ENCODE results near the gene NR2F2.

Gene NR2F2

DNA sequence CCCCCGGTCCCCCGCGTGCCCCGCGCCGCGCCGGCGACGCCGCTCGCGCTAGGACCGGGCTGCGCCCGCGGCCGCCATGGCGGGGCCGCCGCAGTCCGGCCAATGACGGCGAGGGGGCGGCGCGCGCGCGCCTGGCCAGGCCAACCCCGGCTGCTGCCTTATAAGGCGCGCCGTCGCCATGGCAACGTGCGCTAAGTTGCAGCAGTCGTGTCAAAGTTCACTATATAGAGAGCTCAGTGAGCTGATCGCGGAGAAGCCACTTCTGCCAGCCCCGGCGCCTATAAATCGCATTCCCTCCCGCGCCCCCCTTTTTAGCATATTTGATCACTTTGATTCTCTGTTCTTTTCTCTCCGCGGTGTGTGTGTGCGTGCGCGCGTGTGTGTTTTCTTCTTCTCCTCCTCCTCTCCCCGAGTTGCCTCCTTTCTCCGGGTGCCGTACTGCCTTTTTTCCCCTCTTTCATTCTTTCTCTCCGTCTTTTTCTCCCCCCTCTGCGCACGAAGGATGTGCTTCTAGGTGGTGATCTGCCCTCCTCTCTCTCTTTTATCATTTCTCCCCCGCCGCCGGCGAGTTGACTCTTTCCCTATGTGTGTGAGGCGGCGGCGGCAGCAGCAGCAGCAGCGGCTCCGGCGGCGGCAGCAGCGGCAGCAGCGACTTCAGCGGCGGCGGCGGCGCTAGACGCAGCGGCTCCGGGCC lies at the start of gene NR2F2:
TSS of gene NR2F2 (plus strand) at position 251 of the 694 bp plus-strand sequence. CDS start 1,406 bp downstream, outside the sequence.
- peak; percentile 90 for DNase-seq

DNA sequence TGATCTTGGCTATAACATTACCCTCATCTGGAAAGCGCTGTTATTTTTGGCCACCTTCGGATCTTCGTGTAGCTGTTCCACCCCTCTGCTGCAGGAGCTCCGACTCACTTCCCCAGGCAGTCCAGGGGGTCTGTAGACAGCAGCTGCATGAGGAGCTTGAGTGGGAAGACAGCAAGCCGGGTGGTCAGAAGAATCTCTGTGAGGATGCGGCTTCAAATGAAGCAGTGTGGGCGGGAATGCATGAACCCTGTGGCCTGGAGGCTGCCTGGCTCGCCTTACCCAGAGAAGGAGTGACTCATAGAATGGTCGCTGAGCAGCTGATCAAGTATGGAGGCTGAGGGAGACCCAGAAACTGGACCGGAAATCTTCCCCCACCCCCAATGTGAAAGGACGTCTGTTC lies 45.2 kb upstream of the NR2F2 start:
- DNase-seq, result no peak

DNA sequence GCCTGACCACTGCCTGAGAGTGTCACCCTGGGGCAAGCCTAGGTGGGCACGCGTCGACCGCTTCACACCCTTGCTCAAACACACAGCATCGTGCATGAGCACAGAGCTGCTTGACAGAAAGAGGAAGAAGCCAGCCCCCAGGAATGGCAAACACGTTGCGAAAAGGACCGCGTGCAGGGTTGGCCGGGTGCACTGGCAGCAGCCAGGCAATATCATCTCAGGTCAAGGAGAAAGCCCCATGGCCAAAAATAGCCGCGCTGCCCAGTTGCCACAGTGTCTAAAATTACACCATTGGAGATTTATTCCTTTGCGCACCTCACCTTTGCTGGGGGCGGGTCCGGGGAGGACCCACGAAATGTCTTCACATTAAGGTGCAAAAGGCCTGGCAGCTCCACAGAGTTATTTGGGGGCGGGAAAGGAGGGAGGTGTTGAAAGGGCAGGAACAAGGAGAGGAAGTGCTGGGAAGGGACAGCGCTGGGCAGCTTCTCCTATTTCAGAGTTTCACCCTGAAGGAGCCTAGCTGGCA lies 44.7 kb upstream of the NR2F2 start:
- no peak for DNase-seq

DNA sequence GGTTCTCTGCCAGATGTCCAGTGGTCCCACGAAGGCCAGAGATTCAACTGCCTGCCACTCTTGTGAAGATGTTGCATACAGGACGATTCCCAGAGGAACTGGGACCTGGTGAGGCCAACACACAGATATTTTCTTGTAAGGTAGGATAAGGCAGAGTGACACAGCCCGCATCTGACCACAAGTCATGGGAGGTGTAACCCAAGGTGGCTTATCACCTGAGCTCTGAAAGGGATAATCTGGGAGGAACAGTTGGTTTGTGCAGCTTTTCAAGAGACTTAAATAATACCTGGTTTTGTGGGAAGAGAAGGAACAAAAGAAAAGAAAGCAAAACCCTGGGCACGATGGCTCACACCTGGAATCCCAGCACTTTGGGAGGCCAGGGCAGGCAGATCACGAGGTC lies 39.8 kb upstream of the NR2F2 start:
- no peak for DNase-seq

DNA sequence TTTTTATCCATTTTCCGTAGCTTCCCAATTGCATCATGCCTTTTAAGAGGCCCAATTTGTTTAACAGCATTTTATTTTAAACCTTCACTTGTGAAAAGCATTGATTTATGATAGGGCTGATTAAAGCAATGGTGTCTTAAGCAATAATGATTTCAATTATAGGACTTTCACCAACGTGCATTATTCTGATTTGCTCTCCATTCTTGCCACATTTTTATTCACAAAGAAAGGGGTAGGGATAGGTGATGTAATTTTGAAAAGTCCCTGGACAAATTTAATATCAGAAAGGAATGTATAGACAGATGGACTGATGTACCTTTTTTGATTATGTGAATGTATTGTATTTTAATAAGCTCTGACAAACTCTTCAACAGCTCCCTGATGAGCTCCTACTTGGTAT lies 37.9 kb upstream of the NR2F2 start:
- no peak for DNase-seq

DNA sequence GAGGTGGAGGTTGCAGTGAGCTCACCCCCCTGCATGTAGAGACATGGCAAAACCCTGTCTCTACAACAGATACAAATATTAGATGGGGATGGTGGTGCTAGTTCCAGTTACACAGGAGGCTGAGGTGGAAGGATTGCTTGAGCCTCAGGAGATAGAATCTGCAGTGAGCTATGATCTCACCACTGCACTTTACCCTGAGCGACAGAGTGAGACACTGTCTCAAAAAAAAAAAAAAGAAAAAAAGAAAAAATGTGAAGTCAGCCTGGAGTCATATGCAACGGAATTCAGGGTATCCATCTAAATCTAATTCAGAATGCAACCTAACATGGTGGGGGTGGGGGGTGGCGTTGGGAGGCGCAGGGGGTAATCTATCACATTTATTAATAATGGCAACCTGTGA lies 37.1 kb upstream of the NR2F2 start:
- DNase-seq, result no peak

DNA sequence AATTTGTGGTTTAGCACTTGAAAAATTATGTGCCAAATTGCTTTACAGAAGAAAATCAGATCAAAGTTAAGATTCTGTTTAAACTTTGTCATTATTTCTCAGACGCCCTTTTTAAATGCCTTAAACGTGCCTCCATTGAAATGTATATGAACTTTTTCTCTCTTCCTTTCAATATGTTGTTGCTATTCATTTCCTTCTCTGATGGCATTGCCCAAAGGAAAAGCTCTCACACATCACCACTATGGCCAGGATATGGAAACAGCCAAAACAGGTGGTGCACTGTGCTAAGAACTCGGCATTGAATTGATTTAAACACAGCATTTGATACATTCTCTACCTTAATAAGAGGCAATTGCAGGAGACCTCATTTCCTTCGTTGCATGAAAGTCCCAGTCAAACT lies 35.7 kb upstream of the NR2F2 start:
- DNase-seq, result no peak

DNA sequence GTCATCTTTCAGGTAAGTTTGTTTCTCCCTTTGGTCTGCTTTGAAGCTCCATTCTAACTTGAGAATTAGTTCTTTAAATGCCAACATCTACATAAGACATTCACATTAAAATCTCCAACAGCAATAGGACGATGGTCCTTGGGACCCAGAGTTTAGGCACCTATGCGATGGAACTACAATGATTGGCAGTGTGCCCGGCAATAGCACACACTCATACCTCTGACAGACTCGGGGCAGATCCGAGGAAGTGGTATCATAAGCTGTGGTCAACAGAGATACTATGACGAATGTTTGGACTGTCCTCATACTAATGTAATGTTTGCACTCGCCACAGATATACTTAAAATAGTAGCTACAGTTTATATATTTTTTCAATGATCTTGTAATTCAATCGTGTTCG lies 34.2 kb upstream of the NR2F2 start:
- no peak for DNase-seq

DNA sequence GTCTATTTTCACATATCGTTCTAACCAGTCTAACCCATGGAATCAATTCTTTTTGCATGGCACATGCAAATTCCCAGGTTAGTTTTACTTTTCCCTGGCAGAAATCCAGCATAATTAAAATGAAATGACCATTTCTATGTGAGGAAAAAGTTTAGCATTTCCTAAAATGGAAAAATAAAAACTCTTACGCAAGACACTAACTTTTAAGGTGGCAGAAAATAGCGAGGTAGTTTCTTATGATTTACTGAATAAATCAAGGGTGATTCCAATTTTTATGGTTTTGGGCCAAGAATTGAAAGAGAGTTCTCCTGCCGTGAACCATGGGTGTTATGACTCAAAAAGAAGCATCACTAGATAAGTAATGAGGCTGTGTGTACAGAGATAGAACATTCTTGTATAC lies 32.7 kb upstream of the NR2F2 start:
- DNase-seq, result no peak

DNA sequence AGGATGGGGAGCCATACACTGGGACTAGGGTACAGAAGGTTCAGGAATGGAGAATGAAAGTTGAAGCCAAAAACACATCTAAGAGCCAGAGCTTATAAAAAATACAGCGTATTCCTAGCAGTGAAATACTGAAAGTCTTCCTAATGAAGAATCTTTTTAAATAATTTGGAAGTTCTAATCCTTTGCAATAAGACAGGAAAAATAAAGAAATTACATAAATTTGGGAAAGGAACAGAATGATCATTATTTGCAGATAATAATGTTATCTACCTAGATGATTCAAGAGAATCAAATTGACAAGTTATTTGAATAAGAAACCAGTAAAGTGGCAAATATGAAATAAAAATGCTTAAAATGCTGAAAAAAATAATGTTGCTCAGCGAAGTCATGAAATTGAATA lies 32.3 kb upstream of the NR2F2 start:
- no peak for DNase-seq

DNA sequence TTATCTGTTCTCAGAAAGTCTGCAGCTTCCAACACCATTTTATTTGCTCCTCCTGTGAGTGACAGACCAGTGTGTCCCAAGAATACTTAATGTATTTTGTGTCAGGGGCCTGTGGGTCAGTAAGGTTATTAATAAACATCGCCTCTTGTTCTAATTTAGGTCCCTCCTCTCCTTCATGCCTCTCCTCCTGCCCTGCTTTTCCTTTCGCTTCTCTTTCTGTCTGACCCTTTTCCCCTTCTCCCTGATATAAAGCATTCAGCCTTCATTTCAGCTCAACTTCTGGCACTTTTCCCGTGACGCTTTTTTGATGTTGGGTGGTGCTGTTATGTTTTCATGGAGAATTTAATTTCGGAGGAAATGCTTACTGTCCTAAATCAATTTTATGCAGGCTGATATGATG lies 29.7 kb upstream of the NR2F2 start:
- DNase-seq, result no peak

DNA sequence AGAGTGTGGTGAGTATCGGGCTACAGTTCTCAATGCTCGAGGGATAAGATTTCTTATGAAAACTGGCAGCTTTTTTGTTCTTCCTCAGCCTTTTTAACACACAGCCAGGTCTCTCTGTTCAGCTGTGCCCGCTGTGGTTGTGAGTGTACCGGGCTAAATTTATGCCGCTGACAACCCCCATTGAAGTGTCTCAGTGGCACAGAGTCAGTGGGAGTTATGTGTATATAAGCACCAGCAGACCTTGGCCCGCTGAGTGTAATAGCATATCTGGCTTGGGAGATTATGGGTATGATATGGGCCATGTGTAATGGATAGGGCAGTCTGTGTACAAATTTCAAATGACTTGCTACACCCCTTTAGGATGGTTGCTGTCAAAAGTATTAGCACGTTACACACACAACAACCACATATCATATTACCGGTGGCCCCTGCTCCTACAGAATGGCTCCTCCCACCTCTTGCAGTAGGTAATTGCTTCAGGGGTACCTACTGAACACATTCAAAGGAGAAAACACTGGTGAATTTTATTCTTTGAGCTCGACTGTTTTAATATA lies 26.9 kb upstream of the NR2F2 start:
- no peak for DNase-seq

DNA sequence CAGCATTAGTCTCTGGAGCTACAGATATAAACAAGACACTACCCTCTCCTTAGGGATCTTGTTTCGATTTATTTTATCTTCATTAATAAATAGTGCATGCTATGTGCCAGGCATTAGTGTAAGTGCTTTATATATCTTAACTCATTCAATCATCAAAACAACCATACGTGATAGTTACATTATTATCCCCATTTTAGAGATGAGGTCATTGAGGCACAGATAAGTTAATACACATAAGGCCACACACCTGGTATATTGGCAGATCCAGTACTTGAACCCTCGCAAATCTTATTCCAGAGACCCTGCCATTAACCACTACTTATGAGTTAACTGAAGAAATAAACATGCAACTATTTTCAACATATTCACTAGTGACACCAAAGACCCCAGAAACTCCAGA lies 25.7 kb upstream of the NR2F2 start:
- DNase-seq, result no peak

DNA sequence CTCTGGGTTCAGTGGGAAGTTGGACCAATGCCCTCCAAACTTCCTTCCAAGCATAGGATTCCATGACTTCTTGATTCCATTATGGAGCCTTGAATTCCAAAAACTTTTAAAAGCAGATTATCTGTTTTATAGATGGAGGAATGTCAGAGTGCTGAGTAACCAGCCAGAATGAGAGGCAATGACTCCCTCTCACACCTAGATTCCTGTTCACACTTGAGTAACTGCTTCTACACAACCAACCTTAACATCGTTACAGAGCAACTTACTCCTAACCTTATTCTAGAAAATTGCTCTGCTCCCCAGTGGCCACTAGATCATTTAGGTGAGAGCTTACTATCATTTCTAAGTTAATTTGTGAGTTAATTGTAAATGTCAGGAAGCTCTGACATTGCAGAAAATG lies 24.2 kb upstream of the NR2F2 start:
- no peak for DNase-seq

DNA sequence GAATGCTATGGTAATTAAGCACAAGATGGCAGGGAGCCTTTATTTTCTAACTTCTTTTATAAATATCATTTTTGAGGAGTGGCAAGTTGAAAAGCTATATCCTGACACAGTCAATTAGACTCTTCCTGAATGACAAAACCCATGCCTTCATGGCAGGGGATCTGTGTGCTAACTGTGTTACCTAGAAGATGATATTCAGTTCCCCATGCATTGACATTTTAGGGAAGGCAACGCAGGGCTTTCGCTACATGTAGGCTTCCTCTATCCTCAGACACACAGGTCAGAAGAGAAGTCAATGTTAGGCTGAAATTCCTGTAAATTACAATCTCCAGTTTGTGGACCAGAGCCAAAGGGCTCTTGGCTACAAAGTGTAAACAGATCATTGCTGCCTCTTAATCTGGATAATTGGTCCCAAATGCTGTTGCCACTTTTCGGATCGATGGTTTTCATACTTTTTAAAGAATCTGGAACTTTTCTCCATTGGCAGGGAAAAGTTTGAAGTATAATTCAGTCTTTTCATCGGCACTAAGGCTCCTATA lies 22.6 kb upstream of the NR2F2 start:
- no peak for DNase-seq

DNA sequence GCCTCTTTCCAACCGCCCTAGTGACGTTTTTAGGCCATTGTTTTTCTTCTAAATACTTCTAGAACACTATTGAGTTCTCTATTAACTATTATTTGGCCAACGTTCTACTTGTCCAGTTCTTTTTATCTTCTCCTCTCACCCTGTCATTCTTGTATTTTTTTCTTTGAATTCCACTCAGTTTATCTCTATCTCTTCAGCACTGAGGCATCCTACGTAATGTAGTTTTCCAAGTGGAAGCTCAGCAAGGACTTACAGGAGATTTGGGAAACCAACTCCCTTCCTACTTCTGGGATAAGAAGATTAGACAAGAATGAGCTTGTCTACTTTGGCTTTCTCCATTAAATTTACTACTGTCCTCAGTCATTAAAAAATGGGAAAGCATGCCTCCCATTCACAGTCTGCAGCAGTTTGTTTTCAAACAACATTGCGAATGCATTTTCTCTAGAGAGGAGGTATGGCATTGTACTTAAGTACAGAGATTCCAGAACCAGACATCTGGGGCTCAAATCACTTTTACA lies 21.3 kb upstream of the NR2F2 start:
- no peak for DNase-seq

DNA sequence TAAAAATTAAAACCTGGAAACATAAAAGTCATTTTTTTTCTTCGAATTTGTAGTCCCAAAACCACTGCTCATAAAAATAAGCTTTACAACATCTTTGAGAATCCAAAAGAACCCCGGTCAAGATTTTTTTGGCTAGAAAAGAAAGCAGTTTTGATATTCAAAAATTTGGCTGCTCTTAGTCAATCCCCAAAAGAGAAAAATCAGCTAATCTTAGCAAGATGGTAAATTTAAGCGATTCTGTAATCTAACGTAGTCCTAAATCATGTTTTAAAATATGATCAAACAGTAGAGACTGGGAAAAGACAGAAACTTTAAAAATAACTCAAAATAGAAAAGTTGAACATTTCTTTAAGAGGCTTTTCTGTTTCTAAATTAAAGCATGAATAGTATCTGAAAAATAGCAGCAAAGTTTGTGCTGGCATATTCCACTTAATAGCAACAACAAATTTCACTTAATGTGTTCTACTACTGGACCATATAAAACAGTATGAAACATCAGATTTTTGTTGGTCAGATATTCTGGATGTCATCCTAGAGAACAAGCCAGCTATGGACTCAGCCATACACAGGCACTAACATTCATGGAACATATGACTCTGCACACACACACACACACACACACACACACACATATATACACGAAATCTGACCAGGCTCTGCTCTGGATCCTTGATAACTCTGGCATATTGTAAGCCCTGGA lies 19.1 kb upstream of the NR2F2 start:
- DNase-seq, result no peak

DNA sequence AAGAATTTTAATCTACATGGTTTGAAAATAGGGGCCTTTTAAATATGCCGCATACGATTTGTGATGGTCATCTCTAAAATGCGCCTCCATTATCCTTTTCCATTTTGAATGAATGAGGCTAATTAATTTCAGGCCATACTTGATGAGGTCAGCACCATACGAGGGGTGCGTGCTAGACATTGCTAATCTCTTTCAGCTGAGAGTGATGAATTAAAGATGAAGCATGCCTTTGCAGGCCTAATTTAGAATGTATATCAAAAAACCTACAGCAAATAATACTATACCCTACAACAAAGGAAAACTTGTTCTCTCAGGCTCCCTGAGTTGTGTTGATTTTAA lies 18.6 kb upstream of the NR2F2 start:
- DNase-seq, result no peak

DNA sequence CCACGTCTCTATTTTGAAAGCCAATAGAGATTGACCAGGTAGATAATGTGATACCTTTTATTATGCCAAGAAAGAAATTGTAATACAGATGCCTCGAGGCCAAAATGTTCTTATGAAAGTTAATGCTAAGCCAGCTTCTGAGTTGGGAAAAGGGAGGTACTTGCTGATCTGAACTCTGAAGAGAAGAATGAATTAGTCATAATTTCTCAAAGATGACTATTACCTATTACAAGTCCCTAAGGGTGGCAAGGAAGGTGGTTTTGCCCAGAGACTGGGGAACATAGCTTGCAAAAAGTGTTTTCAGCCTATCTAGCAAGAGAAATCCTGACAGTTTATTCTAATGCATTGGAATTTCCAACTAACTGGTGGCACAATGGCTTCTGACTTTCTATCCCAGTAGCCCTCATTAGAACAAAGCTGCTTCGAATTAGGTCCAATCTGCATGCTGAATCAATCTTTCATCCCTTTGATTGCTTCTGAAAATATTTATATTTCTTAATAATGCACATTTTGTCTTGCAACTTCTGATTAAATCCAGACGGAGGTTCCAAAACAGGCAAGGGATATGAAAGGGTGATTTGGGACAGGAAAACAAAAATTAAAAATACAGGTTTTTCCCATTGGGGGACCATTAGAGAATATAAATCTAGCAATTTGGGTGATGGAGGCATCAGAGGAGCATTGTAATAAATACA lies 17.7 kb upstream of the NR2F2 start:
- no peak for DNase-seq

DNA sequence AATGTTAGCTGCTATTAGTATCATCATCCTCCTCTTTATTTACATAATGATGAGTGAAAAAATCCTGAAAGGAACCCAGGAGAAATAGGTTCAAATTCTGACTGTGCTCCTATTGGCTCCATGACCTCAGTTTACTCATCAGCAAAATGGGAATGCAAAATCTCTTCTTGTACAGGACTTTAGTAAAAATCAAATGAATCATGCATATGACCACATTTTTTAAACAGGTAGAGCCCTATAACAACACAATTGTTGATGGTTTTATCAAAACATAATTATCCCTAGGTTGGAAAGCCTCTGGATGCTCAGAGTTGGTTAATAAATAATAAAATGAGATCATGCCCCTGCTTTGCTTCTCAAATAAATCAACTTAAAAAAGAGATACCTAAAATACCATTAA lies 16.0 kb upstream of the NR2F2 start:
- DNase-seq, result no peak

DNA sequence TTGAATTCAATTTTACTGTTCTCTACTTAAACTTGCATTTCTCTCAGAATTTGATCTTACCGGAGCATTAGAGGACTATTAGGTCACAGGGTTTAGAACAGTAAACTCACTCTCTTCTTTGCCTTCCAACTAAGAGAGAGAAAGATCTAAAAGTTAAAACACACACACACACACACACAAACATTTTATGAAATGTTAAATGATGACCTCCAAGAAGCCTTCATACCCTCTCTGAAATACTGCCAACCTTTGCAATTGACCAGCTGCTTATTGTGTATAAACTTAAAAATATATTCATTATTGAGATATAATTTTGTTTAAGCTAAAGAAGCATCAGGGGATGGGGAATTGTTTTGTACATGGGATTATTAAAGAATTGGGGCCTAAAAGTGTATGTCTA lies 15.5 kb upstream of the NR2F2 start:
- no peak for DNase-seq

DNA sequence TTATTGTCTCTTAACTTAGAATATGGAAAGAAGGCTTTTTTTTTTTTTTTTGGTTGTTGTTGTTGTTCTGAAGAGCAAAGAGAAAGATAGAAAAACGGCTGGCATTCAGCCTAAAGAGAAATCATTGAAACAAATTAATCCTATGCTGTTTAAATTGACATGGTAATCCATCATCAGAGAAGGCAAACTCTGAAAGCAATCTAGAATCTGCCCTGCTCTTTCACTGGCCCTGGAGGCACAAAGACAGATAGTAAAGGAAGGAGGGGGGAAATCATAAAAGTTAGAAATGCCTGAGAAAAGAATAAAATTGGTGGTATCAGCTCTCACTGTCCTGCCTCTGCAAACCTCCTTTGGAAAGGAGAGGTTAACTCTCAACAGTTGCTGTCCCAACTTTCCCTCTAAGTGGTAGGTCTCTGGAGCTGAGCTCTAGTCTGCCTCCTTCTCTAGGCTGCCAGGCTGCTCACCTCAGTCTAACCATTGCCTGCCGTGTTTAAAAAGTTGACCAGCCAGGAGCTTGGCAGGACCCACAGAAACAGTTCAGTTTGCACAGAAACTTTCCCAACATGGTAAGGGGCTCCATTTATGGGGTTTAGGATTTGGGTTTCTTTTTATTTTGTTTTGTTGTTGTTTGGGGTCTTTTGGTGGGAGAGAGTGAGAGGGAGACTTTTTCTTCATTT lies 13.4 kb upstream of the NR2F2 start:
- DNase-seq, result no peak

DNA sequence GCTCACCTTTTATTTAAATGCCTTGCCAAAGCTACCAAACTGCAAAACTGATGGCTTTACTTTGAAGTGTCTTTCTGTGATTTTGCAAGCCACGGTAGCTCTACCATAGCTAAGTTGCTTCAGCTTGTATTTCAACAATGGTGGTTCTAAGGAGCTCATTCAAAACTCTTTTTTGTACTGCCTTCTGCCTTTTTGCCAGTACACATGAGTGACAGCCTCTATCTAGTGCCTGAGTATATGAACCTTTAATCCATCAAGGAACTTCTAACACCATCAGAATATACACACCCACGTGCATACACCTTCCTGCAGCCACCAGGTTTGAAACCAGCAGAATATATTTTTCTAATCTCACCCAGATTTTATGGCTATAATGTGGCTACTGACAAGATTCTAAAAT lies 10.4 kb upstream of the NR2F2 start:
- no peak for DNase-seq
